Transverse colon (tissue), 4 donors: ENCODE measurements around the gene MEG3. TPM values are rescaled to one million over a fixed set of nuclear protein-coding genes. Genes with fewer than 3 reads are reported as not detected.

ENCODE experiments used
- DNase-seq: peaks from one replicate; pipeline ENCODE4 v3.0.0-alpha.2; 2019
- H3K27ac ChIP-seq, 4 donors: fragments of 200-600 bp; sonication (generic); 2 replicates each; pipeline ENCODE4 v1.5.1; 2016 to 2018; ENCODE audit warnings: inconsistent platforms in 4 of 4
- H3K27me3 ChIP-seq: fragments of 200-600 bp; sonication (generic); 2 replicates; pipeline ENCODE4 v1.5.1; 2017; ENCODE audit warnings: inconsistent platforms
- H3K36me3 ChIP-seq, 4 donors: fragments of 200-600 bp; sonication (generic); 2 replicates each; pipeline ENCODE4 v1.5.1; 2017 to 2019; ENCODE audit warnings: inconsistent platforms in 4 of 4
- H3K4me1 ChIP-seq, 4 donors: fragments of 200-600 bp; sonication (generic); 2 replicates each; pipeline ENCODE4 v1.5.1; 2017 to 2020; ENCODE audit warnings: inconsistent platforms in 4 of 4
- H3K4me3 ChIP-seq, 4 donors: fragments of 200-600 bp; sonication (generic); 1 replicate in 1 of 4; 2 replicates in 3 of 4; pipeline versions ENCODE4 v1.5.1 to v1.6.1; 2017 to 2019; ENCODE audit warnings: inconsistent platforms in 4 of 4
- H3K9me3 ChIP-seq, 2 donors: fragments of 200-600 bp; sonication (generic); 2 replicates each; pipeline ENCODE4 v1.5.1; 2017 to 2019; ENCODE audit warnings: inconsistent platforms in 2 of 2
- CTCF ChIP-seq, 5 experiments: fragments of 200-600 bp in 3 of 5; fragments of 450-650 bp in 2 of 5; sonication (generic) in 3 of 5; IDR thresholded peaks; 1 replicate in 2 of 5; 2 replicates in 3 of 5; pipeline ENCODE4 v1.5.1; 2016 to 2017; ENCODE audit warnings: antibody characterized with exemption in 5 of 5, inconsistent platforms in 3 of 5, mild to moderate bottlenecking in 2 of 5, moderate library complexity in 1 of 5
- EP300 ChIP-seq: sonication (generic); formaldehyde crosslinking; IDR thresholded peaks from one replicate; pipeline ENCODE4 v1.6.1; 2017; ENCODE audit warnings: antibody characterized with exemption, low read depth
- POLR2A ChIP-seq: fragments of 450-650 bp; IDR thresholded peaks from one replicate; pipeline ENCODE4 v1.6.1; 2016; ENCODE audit warnings: antibody characterized with exemption, mild to moderate bottlenecking, moderate library complexity
- POLR2AphosphoS5 ChIP-seq, 3 donors: sonication (generic); formaldehyde crosslinking; IDR thresholded peaks; one replicate each; pipeline ENCODE4 v1.6.1; 2016; ENCODE audit warnings: antibody characterized with exemption in 3 of 3
- WGBS, 2 donors: methylation state at CpG; one replicate each; pipeline ENCODE4 v1.1.5; 2018; ENCODE audit warnings: low coverage in 1 of 2; 5-methylcytosine and 5-hydroxymethylcytosine counted together
- in situ Hi-C, 4 donors: fragments of 200-750 bp; cut with MboI; loops; one replicate each; pipeline versions ENCODE4 v1.15.0 to v1.15.1; 2017; ENCODE audit warnings: low sequenced_read_pairs in 3 of 4, low pct_ligation_motif_present in 1 of 4, low pct_unique_long_range_greater_than_20kb in 1 of 4
- intact Hi-C: fragments of 100-400 bp; cut with DNase I; formaldehyde crosslinking; loops from one replicate; pipeline ENCODE4 v1.15.1; 2023; ENCODE audit warnings: low total_unique reads
- total RNA-seq, 4 donors: library from RNA; depleted of rRNA; stranded (reverse); fragments of >200 nt; gene quantifications; one replicate each; pipeline ENCODE4 v1.1.0, GENCODE V29; 2016

MEG3 gene
- total RNA-seq, 4 donors from 2014 or later, result 10.6 to 156 (median 40.1) TPM

- DNase-seq, result no peak
- in situ Hi-C loops, result loop anchor here in 1 of 4 donors (25.0 kb wide), 1 partner anchor 363 kb away; no protein-coding TSS in a partner anchor
- H3K36me3 ChIP-seq, result no peaks in the 10 kb centered on the region
- no peak overlapping the region for H3K27ac ChIP-seq
- TF ChIP-seq CTCF (IDR thresholded peaks at IDR 0.05) (no peak), EP300 (no peak), POLR2AphosphoS5 (IDR thresholded peaks at IDR 0.05) (no peak), POLR2A (no peak)
- H3K4me3 ChIP-seq, result no peak overlapping the region
- H3K27me3 ChIP-seq, result no peaks in the 10 kb centered on the region
- H3K4me1 ChIP-seq, result no peaks in the 10 kb centered on the region
- H3K9me3 ChIP-seq, result no peaks in the 10 kb centered on the region
- intact Hi-C loops, result no loop called here
- WGBS, 2 donors, result 83% methylated on average over 21 of the region's 21 CpGs; no CpG with 5 or more reads in 1 of the 2 donors
These were observed 48.6 kb downstream of the MEG3 start for GRCh38 chr14:100874411-100875091.

- WGBS, 2 donors, result 96% methylated on average over 6 of the region's 6 CpGs; no CpG with 5 or more reads in 1 of the 2 donors
- Histone ChIP-seq H3K4me1 (no peaks in the 10 kb centered on the region), H3K9me3 (no peaks in the 10 kb centered on the region), H3K27ac (no peak overlapping the region), H3K36me3 (no peaks in the 10 kb centered on the region), H3K27me3 (no peaks in the 10 kb centered on the region), H3K4me3 (no peak overlapping the region)
- no peak for TF ChIP-seq POLR2A
- TF ChIP-seq CTCF (IDR thresholded peaks at IDR 0.05), result no peak
- no peak for TF ChIP-seq POLR2AphosphoS5 (IDR thresholded peaks at IDR 0.05)
- TF ChIP-seq EP300, result no peak
- in situ Hi-C loops (no loop called here), intact Hi-C loops (no loop called here)
- DNase-seq, result no peak
These were observed 49.2 kb downstream of the MEG3 start for GRCh38 chr14:100875126-100875525.

DNA sequence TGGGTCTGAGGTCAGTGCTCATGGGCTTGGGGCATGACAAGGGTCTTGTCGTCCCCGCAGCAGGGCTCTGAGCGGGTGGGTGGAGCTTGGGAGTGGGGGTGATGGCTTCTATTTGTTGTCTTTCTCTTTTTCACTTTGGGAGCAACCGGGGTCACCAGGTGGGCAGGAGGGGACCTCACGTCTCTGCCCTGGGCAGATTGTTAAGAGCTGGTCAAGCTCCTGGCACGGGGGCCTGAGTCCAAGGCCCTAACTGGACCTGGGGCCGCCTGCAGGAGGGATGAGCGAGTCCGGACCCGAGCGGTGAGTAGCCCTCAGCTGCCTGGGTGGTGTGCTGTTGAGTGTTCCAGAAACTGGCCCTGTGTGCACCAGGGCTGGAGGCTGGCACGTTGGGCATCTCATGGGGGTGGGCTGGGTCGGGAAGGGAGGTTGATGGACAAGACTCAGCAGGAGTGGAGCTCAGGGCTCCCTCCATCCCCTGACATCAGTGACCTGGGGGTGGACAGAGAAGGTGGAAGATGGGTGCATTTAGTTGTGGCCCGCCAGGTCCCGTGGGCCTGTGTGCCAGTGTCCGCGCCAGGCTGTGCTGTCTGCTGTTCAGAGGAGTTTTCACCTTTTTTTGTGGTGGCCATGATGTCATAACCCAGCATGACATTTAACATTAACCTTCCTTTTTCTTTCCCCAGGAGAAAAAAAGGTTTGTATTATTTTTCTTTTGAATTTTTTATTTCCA is 50.1 kb downstream of the MEG3 start:
- DNase-seq, result no peak
- no peaks in the 10 kb centered on the region for H3K27me3 ChIP-seq

More for the DNA sequence above, 50.1 kb downstream of the MEG3 start:
- in situ Hi-C loops, result no loop called here
- H3K4me1 ChIP-seq, result no peaks in the 10 kb centered on the region
- no peak overlapping the region for H3K4me3 ChIP-seq
- H3K9me3 ChIP-seq, result no peaks in the 10 kb centered on the region
- 80 to 88% methylated on average over 1 to 15 of the region's 17 CpGs for WGBS, 2 donors
- intact Hi-C loops, result no loop called here
- TF ChIP-seq POLR2AphosphoS5 (IDR thresholded peaks at IDR 0.05) (no peak), EP300 (no peak), POLR2A (no peak), CTCF (IDR thresholded peaks at IDR 0.05) (no peak)
- no peak overlapping the region for H3K27ac ChIP-seq
- no peaks in the 10 kb centered on the region for H3K36me3 ChIP-seq
